Endothelial cell of umbilical vein (primary cell): Measurements from ENCODE around the gene FKBP2. TPM values are rescaled to one million over a fixed set of nuclear protein-coding genes. Genes with fewer than 3 reads are reported as not detected.

Experiments
- BruUV-seq: library from RNA; stranded (reverse); fragments of 400-500 nt; replicated peaks from 2 replicates; lab custom pipeline; 2021; lab: Mats Ljungman, UMichigan
- CTCF ChIA-PET: fragments of 300-600, 350-600 bp; sonication (Branson Sonifier 250); formaldehyde crosslinking; loops from one replicate; lab custom pipeline; 2021; ENCODE audit warnings: antibody characterized with exemption, inconsistent platforms; lab: Charles Lee
- POLR2A ChIA-PET: fragments of 300-600, 350-600 bp; sonication (Branson Sonifier 250); formaldehyde crosslinking; loops from one replicate; lab custom pipeline; 2021; ENCODE audit warnings: antibody characterized with exemption, inconsistent platforms; lab: Charles Lee
- DNase-seq: peaks from one replicate; pipeline ENCODE4 v3.0.0-alpha.2; 2011; ENCODE audit warnings: low read depth, low spot score
- FAIRE-seq: peaks from 2 replicates; lab custom pipeline; 2011; peaks lifted over from hg19 to GRCh38; lab: Jason Lieb, UNC
- H2AFZ ChIP-seq: 2 replicates; pipeline ENCODE4 v1.6.0; 2012; ENCODE audit warnings: low read depth, low read length, control low read depth, inconsistent platforms
- H3K27ac ChIP-seq: 2 replicates; pipeline ENCODE4 v1.5.1; 2011; ENCODE audit warnings: low read depth, mild to moderate bottlenecking, control low read depth, low read length, moderate library complexity; ENCODE audit not compliant: insufficient read depth
- H3K27me3 ChIP-seq, 2 experiments: 2 replicates each; pipeline versions ENCODE4 v1.6.0 to v1.6.1; 2011; ENCODE audit warnings: low read length in 2 of 2, mixed read lengths in 1 of 2; ENCODE audit not compliant: control insufficient read depth in 2 of 2, insufficient read depth in 2 of 2
- H3K36me3 ChIP-seq, 2 experiments: 2 replicates in 1 of 2; 3 replicates in 1 of 2; pipeline ENCODE4 v1.5.1; 2011; ENCODE audit warnings: low read length in 2 of 2, mild to moderate bottlenecking in 1 of 2, moderate library complexity in 1 of 2; ENCODE audit not compliant: control insufficient read depth in 2 of 2, insufficient read depth in 2 of 2; ENCODE audit errors: extremely low read depth in 1 of 2
- H3K4me1 ChIP-seq: 3 replicates; pipeline ENCODE4 v1.5.1; 2011; ENCODE audit warnings: mild to moderate bottlenecking, low read length; ENCODE audit not compliant: control insufficient read depth, insufficient read depth; ENCODE audit errors: extremely low read depth
- H3K4me2 ChIP-seq: 2 replicates; pipeline ENCODE4 v1.6.1; 2011; ENCODE audit warnings: low read length, control low read depth, mixed read lengths; ENCODE audit not compliant: insufficient read depth
- H3K4me3 ChIP-seq, 3 experiments: fragments of 200-600 bp in 1 of 3; sonication (generic), shearing (Covaris generic) in 1 of 3; replicated peaks in 1 of 3; 2 replicates each; pipeline ENCODE4 v1.5.1; 2011 to 2016; ENCODE audit warnings: control low read depth in 3 of 3, low read length in 3 of 3, mild to moderate bottlenecking in 2 of 3, inconsistent platforms in 1 of 3, low read depth in 1 of 3, moderate library complexity in 1 of 3; ENCODE audit not compliant: insufficient read depth in 1 of 3
- H3K79me2 ChIP-seq: 2 replicates; pipeline ENCODE4 v1.6.0; 2012; ENCODE audit warnings: low read length, inconsistent platforms; ENCODE audit not compliant: control insufficient read depth, insufficient read depth
- H3K9ac ChIP-seq: replicated peaks from 2 replicates; pipeline ENCODE3; 2011; ENCODE audit warnings: low read length, control low read depth; ENCODE audit not compliant: insufficient read depth; ENCODE audit errors: extremely low read depth
- H3K9me1 ChIP-seq: replicated peaks from 3 replicates; pipeline ENCODE4 v1.6.0; 2011; ENCODE audit warnings: mild to moderate bottlenecking, low read length; ENCODE audit not compliant: control insufficient read depth, insufficient read depth; ENCODE audit errors: extremely low read depth
- H3K9me3 ChIP-seq: replicated peaks from 2 replicates; pipeline ENCODE4 v1.5.1; 2012; ENCODE audit warnings: low read length, inconsistent platforms; ENCODE audit not compliant: control insufficient read depth, insufficient read depth
- H4K20me1 ChIP-seq: replicated peaks from 2 replicates; pipeline ENCODE3; 2011; ENCODE audit warnings: mild to moderate bottlenecking, low read length; ENCODE audit not compliant: control insufficient read depth, insufficient read depth; ENCODE audit errors: extremely low read depth
- EZH2 ChIP-seq: IDR thresholded peaks from 2 replicates; pipeline ENCODE4 v1.6.1; 2012; ENCODE audit warnings: borderline replicate concordance, low read depth, mild to moderate bottlenecking, moderate library complexity, low read length, inconsistent platforms; ENCODE audit not compliant: severe bottlenecking
- FOS ChIP-seq: IDR thresholded peaks from 2 replicates; pipeline ENCODE4 v1.6.1; 2011; ENCODE audit warnings: mild to moderate bottlenecking, low read length, moderate library complexity, borderline replicate concordance; ENCODE audit not compliant: insufficient read depth
- GATA2 ChIP-seq: IDR thresholded peaks from 2 replicates; pipeline ENCODE4 v1.7.0; 2011; ENCODE audit warnings: low read depth, mild to moderate bottlenecking, moderate library complexity, mixed read lengths, low read length; ENCODE audit not compliant: insufficient read length, insufficient read depth
- JUN ChIP-seq: IDR thresholded peaks from 2 replicates; pipeline ENCODE4 v1.6.1; 2011; ENCODE audit warnings: borderline replicate concordance, low read depth; ENCODE audit not compliant: insufficient read length, insufficient read depth
- MYC ChIP-seq: IDR thresholded peaks from one replicate; pipeline ENCODE4 v1.6.1; 2011; ENCODE audit warnings: mild to moderate bottlenecking, low read depth, low read length
- POLR2A ChIP-seq: IDR thresholded peaks from 2 replicates; pipeline ENCODE4 v1.6.1; 2012; ENCODE audit warnings: low read depth, mild to moderate bottlenecking, control low read depth, low read length
- POLR2AphosphoS5 ChIP-seq: IDR thresholded peaks from 2 replicates; pipeline ENCODE4 v1.6.1; 2012; ENCODE audit warnings: low read depth, mild to moderate bottlenecking, control low read depth, low read length, moderate library complexity; ENCODE audit not compliant: insufficient read depth
- dilution Hi-C: fragments of 300-500 bp; cut with MboI; formaldehyde crosslinking; loops from one replicate; pipeline ENCODE4 v1.15.0; 2019; ENCODE audit warnings: low sequenced_read_pairs; ENCODE audit not compliant: extremely low pct_ligation_motif_present
- intact Hi-C: fragments of 100-400 bp; cut with micrococcal nuclease; formaldehyde crosslinking; loops from one replicate; pipeline ENCODE4 v1.10.0; 2022
- polyA plus RNA-seq, 4 experiments: library from polyadenylated mRNA; depleted of rRNA in 3 of 4; stranded (reverse) in 3 of 4; unstranded in 1 of 4; fragments of >200 nt; gene quantifications; 2 replicates each; pipeline versions ENCODE4 v1.2.1 to v1.2.3, GENCODE V29; 2011 to 2012; ENCODE audit warnings: missing spikeins in 1 of 4
- total RNA-seq: library from RNA; stranded (reverse); gene quantifications from 2 replicates; pipeline ENCODE4 v1.2.3, GENCODE V29; 2021
- TF ChIP-seq, protein P1 (sequence below): IDR thresholded peaks from 2 replicates; pipeline ENCODE4 v1.6.1; 2011; ENCODE audit not compliant: insufficient read depth, insufficient read length
- TF ChIP-seq, protein P2 (sequence below), 2 donors: IDR thresholded peaks; 1 replicate in 1 of 2; 2 replicates in 1 of 2; pipeline ENCODE4 v1.5.1; 2011; ENCODE audit warnings: low read length in 2 of 2, mild to moderate bottlenecking in 2 of 2, moderate library complexity in 2 of 2, control low read depth in 1 of 2, inconsistent platforms in 1 of 2, low read depth in 1 of 2; ENCODE audit not compliant: insufficient read depth in 1 of 2; ENCODE audit errors: extremely low read depth in 1 of 2

FKBP2 gene
- total and polyA plus RNA-seq, 2 donors (not counting 3 experiments of a cell fraction or from before 2014, with no cell fraction given) = 48.5 to 74.4 TPM

GRCh38 chr11:64287676-64288352, 46.9 kb downstream of the FKBP2 start:
- Histone ChIP-seq H3K36me3 (no peaks in the 10 kb centered on the region), H3K27me3 (peaks cover 20 to 29% of the 10 kb centered on the region in 2 experiments), H3K79me2 (peaks cover 2% of the 10 kb centered on the region), H3K9ac (no peak overlapping the region), H4K20me1 (no peaks in the 10 kb centered on the region), H3K27ac (no peak overlapping the region), H3K9me1 (no peaks in the 10 kb centered on the region), H3K9me3 (no peaks in the 10 kb centered on the region), H3K4me1 (peaks cover 11% of the 10 kb centered on the region), H3K4me2 (no peak overlapping the region), H2AFZ (no peak overlapping the region), H3K4me3 (no peak overlapping the region)
- dilution Hi-C loops (no loop called here), intact Hi-C loops (loop anchor here (5.0 kb wide), 1 partner anchor 101 kb away; the partner anchor contains the start of gene STIP1)
- FAIRE-seq (no peak), DNase-seq (no peak)
- ChIA-PET POLR2A (interaction anchor here (0.5 kb wide), 1 partner anchor 17 kb away, joined by 3 read pairs; no protein-coding TSS in a partner anchor), CTCF (interaction anchor here (1.1 to 2.2 kb wide), 2 partner anchors 13 to 16 kb away, joined by 4 to 8 read pairs; no protein-coding TSS in a partner anchor)
- BruUV-seq = no TSS peak
- TF ChIP-seq POLR2A (no peak), GATA2 (no peak), FOS (no peak), MYC (no peak)

DNA sequence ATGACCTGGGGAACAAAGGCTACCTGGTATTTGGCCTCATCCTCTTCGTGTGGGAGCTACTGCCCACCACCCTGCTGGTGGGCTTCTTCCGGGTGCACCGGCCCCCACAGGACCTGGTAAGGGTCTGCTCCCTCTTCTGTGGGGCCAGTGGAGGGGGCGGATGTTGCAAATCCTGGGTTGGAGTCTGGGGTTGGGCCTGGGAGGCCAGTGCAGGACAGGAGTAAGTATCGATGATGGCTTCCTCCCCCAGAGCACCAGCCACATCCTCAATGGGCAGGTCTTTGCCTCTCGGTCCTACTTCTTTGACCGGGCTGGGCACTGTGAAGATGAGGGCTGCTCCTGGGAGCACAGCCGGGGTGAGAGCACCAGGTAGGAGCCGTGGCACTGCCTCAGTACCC, 47.5 kb downstream of the FKBP2 start:
- peaks cover 1% of the 10 kb centered on the region for H3K79me2 ChIP-seq
- POLR2A ChIA-PET = no interaction called here
- H3K9me1 ChIP-seq = no peaks in the 10 kb centered on the region
- H3K9ac ChIP-seq = no peak overlapping the region
- CTCF ChIA-PET = interaction anchor here (1.1 to 2.2 kb wide), 2 partner anchors 13 to 16 kb away, joined by 4 to 8 read pairs; no protein-coding TSS in a partner anchor
- no peak overlapping the region for H3K27ac ChIP-seq
- no peak for DNase-seq
- FAIRE-seq = no peak
- intact Hi-C loops (loop anchor here (5.0 kb wide), 1 partner anchor 101 kb away; the partner anchor contains the start of gene STIP1), dilution Hi-C loops (no loop called here)
- no peak for TF ChIP-seq JUN
- no peak for TF ChIP-seq FOS
- TF ChIP-seq, protein P1, sequence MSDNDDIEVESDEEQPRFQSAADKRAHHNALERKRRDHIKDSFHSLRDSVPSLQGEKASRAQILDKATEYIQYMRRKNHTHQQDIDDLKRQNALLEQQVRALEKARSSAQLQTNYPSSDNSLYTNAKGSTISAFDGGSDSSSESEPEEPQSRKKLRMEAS = no peak
- no peak for TF ChIP-seq POLR2A
- TF ChIP-seq, protein P2, sequence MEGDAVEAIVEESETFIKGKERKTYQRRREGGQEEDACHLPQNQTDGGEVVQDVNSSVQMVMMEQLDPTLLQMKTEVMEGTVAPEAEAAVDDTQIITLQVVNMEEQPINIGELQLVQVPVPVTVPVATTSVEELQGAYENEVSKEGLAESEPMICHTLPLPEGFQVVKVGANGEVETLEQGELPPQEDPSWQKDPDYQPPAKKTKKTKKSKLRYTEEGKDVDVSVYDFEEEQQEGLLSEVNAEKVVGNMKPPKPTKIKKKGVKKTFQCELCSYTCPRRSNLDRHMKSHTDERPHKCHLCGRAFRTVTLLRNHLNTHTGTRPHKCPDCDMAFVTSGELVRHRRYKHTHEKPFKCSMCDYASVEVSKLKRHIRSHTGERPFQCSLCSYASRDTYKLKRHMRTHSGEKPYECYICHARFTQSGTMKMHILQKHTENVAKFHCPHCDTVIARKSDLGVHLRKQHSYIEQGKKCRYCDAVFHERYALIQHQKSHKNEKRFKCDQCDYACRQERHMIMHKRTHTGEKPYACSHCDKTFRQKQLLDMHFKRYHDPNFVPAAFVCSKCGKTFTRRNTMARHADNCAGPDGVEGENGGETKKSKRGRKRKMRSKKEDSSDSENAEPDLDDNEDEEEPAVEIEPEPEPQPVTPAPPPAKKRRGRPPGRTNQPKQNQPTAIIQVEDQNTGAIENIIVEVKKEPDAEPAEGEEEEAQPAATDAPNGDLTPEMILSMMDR (IDR thresholded peaks at IDR 0.05; ENCODE audit: extremely low read depth in 1 of 2, insufficient read depth in 1 of 2, low read depth in 1 of 2, low read length in 2 of 2) = no peak
- no peak for TF ChIP-seq EZH2
- no peak for TF ChIP-seq POLR2AphosphoS5
- no peak for TF ChIP-seq GATA2
- TF ChIP-seq MYC = no peak
- peaks cover 25 to 34% of the 10 kb centered on the region in 2 experiments for H3K27me3 ChIP-seq
- BruUV-seq = no TSS peak
- H3K4me3 ChIP-seq = no peak overlapping the region
- H3K4me2 ChIP-seq = no peak overlapping the region
- H4K20me1 ChIP-seq = no peaks in the 10 kb centered on the region
- peaks cover 11% of the 10 kb centered on the region for H3K4me1 ChIP-seq
- no peak overlapping the region for H2AFZ ChIP-seq
- no peaks in the 10 kb centered on the region for H3K36me3 ChIP-seq
- H3K9me3 ChIP-seq = no peaks in the 10 kb centered on the region
